HepG2 (cell line): ENCODE results near the gene MZF1. TPM values are rescaled to one million over a fixed set of nuclear protein-coding genes. Genes with fewer than 3 reads are reported as not detected.

Source experiments
- ATAC-seq: fragments of 200-7000 bp; cut with Tn5 transposase; 3 replicates; pipeline ENCODE4 v1.9.1; 2020; ENCODE audit warnings: mild to moderate bottlenecking, moderate library complexity
- BruUV-seq: library from RNA; stranded (reverse); fragments of 400-500 nt; replicated peaks from 2 replicates; lab custom pipeline; 2021; lab: Mats Ljungman, UMichigan
- CTCF ChIA-PET: fragments of 300-600 bp; formaldehyde crosslinking; extraction: SDS; loops from one replicate; lab custom pipeline; 2021; ENCODE audit warnings: low total read pairs, inconsistent platforms, low intra/inter-chr PET ratio; lab: Yijun Ruan, JAX
- POLR2A ChIA-PET: fragments of 350-600 bp; sonication (Branson Sonifier 250); formaldehyde crosslinking; loops from one replicate; lab custom pipeline; 2020; ENCODE audit warnings: antibody characterized with exemption, inconsistent platforms; lab: Yijun Ruan, JAX
- DNase-seq: peaks from one replicate; pipeline ENCODE4 v3.0.0-alpha.2; 2015; ENCODE audit warnings: low spot score
- FAIRE-seq: peaks from 3 replicates; lab custom pipeline; 2011; peaks lifted over from hg19 to GRCh38; lab: Jason Lieb, UNC
- H2AFZ ChIP-seq: one replicate; pipeline ENCODE4 v1.6.1; 2011; ENCODE audit warnings: low read length, inconsistent platforms
- H3K27ac ChIP-seq: fragments of 300-600 bp; 3 replicates; pipeline ENCODE4 v1.8.0; 2011; ENCODE audit warnings: mixed run types, mild to moderate bottlenecking, mixed read lengths, low read length, inconsistent platforms; ENCODE audit not compliant: insufficient read depth; ENCODE audit errors: extremely low read length
- H3K27me3 ChIP-seq, 2 experiments: fragments of 200-600 bp in 1 of 2; 2 replicates in 1 of 2; 3 replicates in 1 of 2; pipeline versions ENCODE4 v1.6.0 to v1.8.0; 2011; ENCODE audit warnings: low read length in 2 of 2, mild to moderate bottlenecking in 2 of 2, moderate library complexity in 2 of 2, inconsistent platforms in 1 of 2; ENCODE audit not compliant: insufficient read depth in 2 of 2, control insufficient read depth in 1 of 2
- H3K36me3 ChIP-seq, 2 experiments: fragments of 200-600 bp in 1 of 2; replicated peaks in 1 of 2; 2 replicates in 1 of 2; 3 replicates in 1 of 2; pipeline versions ENCODE4 v1.5.1 to v1.8.0; 2011; ENCODE audit warnings: low read length in 2 of 2, inconsistent platforms in 1 of 2; ENCODE audit not compliant: insufficient read depth in 2 of 2, control insufficient read depth in 1 of 2
- H3K4me1 ChIP-seq: 2 replicates; pipeline ENCODE4 v1.5.1; 2012; ENCODE audit warnings: low read length, inconsistent platforms; ENCODE audit not compliant: insufficient read depth
- H3K4me2 ChIP-seq: 2 replicates; pipeline ENCODE4 v1.6.0; 2011; ENCODE audit warnings: low read depth, low read length, inconsistent platforms
- H3K4me3 ChIP-seq, 3 experiments: fragments of 200-600 bp in 1 of 3; sonication (generic), shearing (Covaris generic) in 1 of 3; replicated peaks in 1 of 3; 2 replicates each; pipeline ENCODE4 v1.5.1; 2011 to 2016; ENCODE audit warnings: low read length in 3 of 3, inconsistent platforms in 2 of 3, low read depth in 2 of 3, mild to moderate bottlenecking in 2 of 3, control low read depth in 1 of 3, mixed read lengths in 1 of 3; ENCODE audit not compliant: insufficient read depth in 1 of 3
- H3K79me2 ChIP-seq: one replicate; pipeline ENCODE4 v1.6.1; 2011; ENCODE audit warnings: low read length, inconsistent platforms; ENCODE audit not compliant: insufficient read depth
- H3K9ac ChIP-seq: 2 replicates; pipeline ENCODE4 v1.6.0; 2011; ENCODE audit warnings: mild to moderate bottlenecking, low read depth, low read length, inconsistent platforms; ENCODE audit not compliant: insufficient read depth
- H3K9me3 ChIP-seq: 2 replicates; pipeline ENCODE4 v1.5.1; 2012; ENCODE audit warnings: mild to moderate bottlenecking, low read length
- H4K20me1 ChIP-seq: 2 replicates; pipeline ENCODE4 v1.6.0; 2011; ENCODE audit warnings: inconsistent platforms, mild to moderate bottlenecking, low read length, moderate library complexity; ENCODE audit not compliant: insufficient read depth
- AGO2 ChIP-seq: fragments of 200-400 bp; formaldehyde crosslinking; optimal IDR thresholded peaks from 2 replicates; pipeline ENCODE3; 2017; ENCODE audit warnings: mild to moderate bottlenecking, low read depth, low read length, moderate library complexity
- PHB2 ChIP-seq: fragments of 450-650 bp; IDR thresholded peaks from 2 replicates; pipeline ENCODE4 v1.6.1; 2018; ENCODE audit not compliant: partially characterized antibody
- POLR2A ChIP-seq, 2 experiments: IDR thresholded peaks; 2 replicates each; pipeline ENCODE4 v1.6.1; 2011; ENCODE audit warnings: low read depth in 2 of 2, low read length in 2 of 2, mild to moderate bottlenecking in 1 of 2, moderate library complexity in 1 of 2; ENCODE audit not compliant: insufficient read depth in 1 of 2
- POLR2AphosphoS5 ChIP-seq: IDR thresholded peaks from 2 replicates; pipeline ENCODE4 v1.6.1; 2012; ENCODE audit warnings: low read depth, low read length
- RBM22 ChIP-seq: fragments of 200-400 bp; formaldehyde crosslinking; optimal IDR thresholded peaks from 2 replicates; pipeline ENCODE3; 2017; ENCODE audit warnings: mild to moderate bottlenecking, low read length, moderate library complexity
- SIX1 ChIP-seq: sonication (generic); formaldehyde crosslinking; IDR thresholded peaks from 2 replicates; pipeline ENCODE4 v1.4.0; 2020; ENCODE audit warnings: missing genetic modification reagents, borderline replicate concordance
- ZEB1 ChIP-seq: IDR thresholded peaks from 2 replicates; pipeline ENCODE4 v1.6.1; 2012; ENCODE audit warnings: mild to moderate bottlenecking, low read depth, inconsistent platforms; ENCODE audit not compliant: insufficient replicate concordance
- ZNF83 ChIP-seq: sonication (generic); formaldehyde crosslinking; IDR thresholded peaks from 2 replicates; pipeline ENCODE4 v1.4.0; 2020; ENCODE audit warnings: missing genetic modification reagents, mild to moderate bottlenecking, borderline replicate concordance
- ZSCAN9 ChIP-seq: IDR thresholded peaks from 2 replicates; pipeline ENCODE4 v1.6.1; 2016; ENCODE audit warnings: borderline replicate concordance
- WGBS: methylation state at CpG from one replicate; pipeline ENCODE4 v1.1.6; 2017; ENCODE audit warnings: low lambda C conversion rate; 5-methylcytosine and 5-hydroxymethylcytosine counted together
- in situ Hi-C: cut with HindIII; loops from 2 replicates; pipeline ENCODE4 v1.10.0; 2017; ENCODE audit warnings: low pct_unique_long_range_greater_than_20kb; ENCODE audit not compliant: extremely low pct_ligation_motif_present
- intact Hi-C: fragments of 100-400 bp; cut with micrococcal nuclease; formaldehyde crosslinking; loops from one replicate; pipeline ENCODE4 v1.10.0; 2022; ENCODE audit not compliant: unreplicated experiment
- polyA plus RNA-seq, 8 experiments: library from polyadenylated mRNA; depleted of rRNA in 3 of 8; stranded (reverse) in 7 of 8; unstranded in 1 of 8; fragments of >200 nt; fragmentation: Illumina TruSeq in 4 of 8; extraction: Trizol in 4 of 8; gene quantifications; 2 replicates each; pipeline versions ENCODE4 v1.2.1 to v1.2.3, GENCODE V29; 2011 to 2016; ENCODE audit warnings: low read depth in 4 of 8, missing spikeins in 1 of 8, mixed read lengths in 1 of 8; ENCODE audit not compliant: insufficient read depth in 1 of 8
- total RNA-seq, 5 experiments: library from RNA; depleted of rRNA; stranded (reverse); fragments of >200 nt; fragmentation: Illumina TruSeq; extraction: Trizol; gene quantifications; 2 replicates each; pipeline ENCODE4 v1.2.3, GENCODE V29; 2016; ENCODE audit warnings: low read depth in 1 of 5
- TF ChIP-seq, protein P1 (sequence below): fragments of 450-650 bp; IDR thresholded peaks from 2 replicates; pipeline ENCODE4 v1.6.1; 2017; ENCODE audit warnings: mild to moderate bottlenecking
- TF ChIP-seq, protein P2 (sequence below): sonication (generic); formaldehyde crosslinking; IDR thresholded peaks from 2 replicates; pipeline ENCODE4 v1.4.0; 2020; ENCODE audit warnings: mild to moderate bottlenecking, missing genetic modification reagents

Gene MZF1
- total and polyA plus RNA-seq, 2 of the 13 experiments (the other 11 are each of a cell fraction or from before 2014, with no cell fraction given): 3.1 to 8.1 TPM

DNA sequence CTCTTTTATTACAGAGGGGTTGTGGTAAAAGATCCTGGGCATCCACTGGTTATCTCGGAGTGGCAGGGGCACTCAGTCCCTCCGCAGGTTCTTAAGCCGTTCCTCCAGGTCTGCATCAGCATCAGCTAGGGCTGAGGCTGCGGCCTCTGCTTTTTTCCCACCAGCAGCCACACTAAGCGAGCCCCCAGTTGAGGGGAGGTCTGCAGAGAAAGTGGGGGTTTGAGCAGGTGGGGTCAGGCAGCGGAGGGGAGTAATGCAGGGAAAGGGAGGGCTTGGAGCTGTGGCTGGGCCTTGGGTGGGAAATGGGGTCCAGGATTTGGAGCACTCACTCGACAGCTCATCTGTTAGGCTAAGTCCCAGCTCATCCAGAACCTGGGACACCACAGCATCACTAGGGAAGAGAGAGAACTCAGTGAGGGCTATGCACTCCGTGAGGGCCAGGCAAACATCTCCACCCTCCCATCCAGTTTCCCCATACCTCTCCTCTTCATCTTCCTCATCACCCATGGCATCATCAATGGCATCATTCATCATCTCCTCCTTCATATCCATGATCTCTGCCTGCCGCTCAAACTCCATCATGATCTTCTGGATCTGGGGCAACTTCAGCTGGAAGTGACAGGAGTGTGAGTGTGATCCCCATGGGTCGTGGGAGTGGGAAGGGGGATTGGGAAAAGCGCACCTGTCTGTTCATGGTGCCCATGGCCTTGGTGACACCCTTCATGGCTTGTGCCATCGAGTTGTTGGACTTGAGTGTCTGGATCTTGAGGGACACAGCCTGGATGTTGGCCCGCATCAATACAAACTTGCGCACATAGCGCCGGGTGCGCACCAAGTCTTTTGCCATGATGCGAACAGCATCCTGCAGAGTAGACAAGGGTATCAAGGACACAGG lies 21.3 kb downstream of the MZF1 start (continued):
- TF ChIP-seq, protein P1, sequence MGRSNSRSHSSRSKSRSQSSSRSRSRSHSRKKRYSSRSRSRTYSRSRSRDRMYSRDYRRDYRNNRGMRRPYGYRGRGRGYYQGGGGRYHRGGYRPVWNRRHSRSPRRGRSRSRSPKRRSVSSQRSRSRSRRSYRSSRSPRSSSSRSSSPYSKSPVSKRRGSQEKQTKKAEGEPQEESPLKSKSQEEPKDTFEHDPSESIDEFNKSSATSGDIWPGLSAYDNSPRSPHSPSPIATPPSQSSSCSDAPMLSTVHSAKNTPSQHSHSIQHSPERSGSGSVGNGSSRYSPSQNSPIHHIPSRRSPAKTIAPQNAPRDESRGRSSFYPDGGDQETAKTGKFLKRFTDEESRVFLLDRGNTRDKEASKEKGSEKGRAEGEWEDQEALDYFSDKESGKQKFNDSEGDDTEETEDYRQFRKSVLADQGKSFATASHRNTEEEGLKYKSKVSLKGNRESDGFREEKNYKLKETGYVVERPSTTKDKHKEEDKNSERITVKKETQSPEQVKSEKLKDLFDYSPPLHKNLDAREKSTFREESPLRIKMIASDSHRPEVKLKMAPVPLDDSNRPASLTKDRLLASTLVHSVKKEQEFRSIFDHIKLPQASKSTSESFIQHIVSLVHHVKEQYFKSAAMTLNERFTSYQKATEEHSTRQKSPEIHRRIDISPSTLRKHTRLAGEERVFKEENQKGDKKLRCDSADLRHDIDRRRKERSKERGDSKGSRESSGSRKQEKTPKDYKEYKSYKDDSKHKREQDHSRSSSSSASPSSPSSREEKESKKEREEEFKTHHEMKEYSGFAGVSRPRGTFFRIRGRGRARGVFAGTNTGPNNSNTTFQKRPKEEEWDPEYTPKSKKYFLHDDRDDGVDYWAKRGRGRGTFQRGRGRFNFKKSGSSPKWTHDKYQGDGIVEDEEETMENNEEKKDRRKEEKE: no peak
- peak; percentile 2 for TF ChIP-seq RBM22
- TF ChIP-seq AGO2: peak; percentile 92
- TF ChIP-seq PHB2: no peak

DNA sequence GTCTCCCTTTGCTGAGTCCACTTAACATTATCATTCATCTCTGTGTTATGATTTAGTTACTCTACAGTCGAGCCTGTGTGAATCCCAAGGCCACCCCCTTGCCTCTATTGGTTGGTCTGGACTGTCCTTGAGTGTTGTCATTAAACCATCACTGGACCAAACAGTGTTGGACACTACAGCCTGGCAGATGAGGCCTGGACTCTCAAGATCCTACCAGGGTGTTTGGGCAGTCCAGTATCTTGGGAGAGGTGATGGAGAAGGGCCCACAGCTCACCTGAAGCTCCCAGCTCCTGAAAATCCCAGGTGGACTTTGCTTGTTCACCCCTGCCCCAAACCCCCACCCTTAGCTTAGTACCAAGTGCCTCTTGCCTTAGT lies 22.0 kb downstream of the MZF1 start:
- Histone ChIP-seq H3K9ac (no peak overlapping the region), H4K20me1 (peaks cover 35% of the 10 kb centered on the region), H3K9me3 (no peaks in the 10 kb centered on the region), H3K27ac (no peak overlapping the region), H3K4me1 (peaks cover 34% of the 10 kb centered on the region), H3K27me3 (no peaks in the 10 kb centered on the region), H3K4me3 (no peak overlapping the region), H3K36me3 (peaks cover 37 to 65% of the 10 kb centered on the region in 2 experiments), H2AFZ (no peak overlapping the region), H3K4me2 (no peak overlapping the region), H3K79me2 (peaks cover 26% of the 10 kb centered on the region)
- CTCF ChIA-PET: no interaction called here
- POLR2A ChIA-PET: interaction anchor here (0.6 to 2.5 kb wide), 4 partner anchors 8 to 37 kb away, joined by 3 to 8 read pairs (median 4); partner anchors contain the start of gene ZBTB45
- BruUV-seq: no TSS peak
- peak in 1 of 2 experiments; percentile 35; a peak in 2 of 4 replicates for TF ChIP-seq POLR2A (IDR thresholded peaks at IDR 0.05; ENCODE audit: insufficient read depth in 1 of 2, low read depth in 2 of 2, low read length in 2 of 2)
- TF ChIP-seq ZSCAN9 (CRISPR knock-in tag): no peak
- TF ChIP-seq, protein P2, sequence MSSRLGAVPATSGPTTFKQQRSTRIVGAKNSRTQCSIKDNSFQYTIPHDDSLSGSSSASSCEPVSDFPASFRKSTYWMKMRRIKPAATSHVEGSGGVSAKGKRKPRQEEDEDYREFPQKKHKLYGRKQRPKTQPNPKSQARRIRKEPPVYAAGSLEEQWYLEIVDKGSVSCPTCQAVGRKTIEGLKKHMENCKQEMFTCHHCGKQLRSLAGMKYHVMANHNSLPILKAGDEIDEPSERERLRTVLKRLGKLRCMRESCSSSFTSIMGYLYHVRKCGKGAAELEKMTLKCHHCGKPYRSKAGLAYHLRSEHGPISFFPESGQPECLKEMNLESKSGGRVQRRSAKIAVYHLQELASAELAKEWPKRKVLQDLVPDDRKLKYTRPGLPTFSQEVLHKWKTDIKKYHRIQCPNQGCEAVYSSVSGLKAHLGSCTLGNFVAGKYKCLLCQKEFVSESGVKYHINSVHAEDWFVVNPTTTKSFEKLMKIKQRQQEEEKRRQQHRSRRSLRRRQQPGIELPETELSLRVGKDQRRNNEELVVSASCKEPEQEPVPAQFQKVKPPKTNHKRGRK: no peak
- TF ChIP-seq ZEB1: no peak
- no peak for TF ChIP-seq SIX1 (CRISPR knock-in tag)
- no peak for TF ChIP-seq ZNF83 (CRISPR knock-in tag)
- 0 out of 2 replicates have a peak, but pooled peaks have one; percentile 18 for TF ChIP-seq POLR2AphosphoS5
- peak; percentile 10 for TF ChIP-seq RBM22
- ATAC-seq (no peak), DNase-seq (no peak), FAIRE-seq (no peak)
- in situ Hi-C loops (no loop called here), intact Hi-C loops (no loop called here)
- WGBS: 86% methylated on average over 1 of the region's 1 CpG
